Measurements from ENCODE around the gene ZNF146.

GRCh38 chr19:36198119-36198518, 16.8 kb upstream of the ZNF146 start:
- TF ChIP-seq CTCF (conservative IDR thresholded peaks at IDR 0.05 in 1 of 2, IDR thresholded peaks at IDR 0.05 in 1 of 2; ENCODE audit: extremely low read depth in 1 of 2, insufficient read depth in 1 of 2, low read depth in 1 of 2, low read length in 2 of 2) (no peak), EZH2 (IDR thresholded peaks at IDR 0.05; ENCODE audit: borderline replicate concordance, low read length) (no peak)

All from mammary epithelial cell (primary cell).